Neural cell (in vitro differentiated cells): ENCODE results near the gene CHST1. TPM values are rescaled to one million over a fixed set of nuclear protein-coding genes. Genes with fewer than 3 reads are reported as not detected.

Source experiments
- H2AFZ ChIP-seq: fragments of 200-600, 300-800 bp; sonication (generic), shearing (Covaris generic); 2 replicates; pipeline ENCODE4 v1.6.0; 2014; ENCODE audit warnings: low read depth, mild to moderate bottlenecking, antibody characterized with exemption, low read length, moderate library complexity
- H3F3A ChIP-seq: fragments of 200-600 bp; shearing (Covaris generic); 2 replicates; pipeline ENCODE4 v1.6.1; 2016; ENCODE audit warnings: mild to moderate bottlenecking, moderate library complexity, mixed read lengths, antibody characterized with exemption, low read length; ENCODE audit not compliant: insufficient read depth, poor library complexity, severe bottlenecking
- H3K27ac ChIP-seq: fragments of 200-600, 300-800 bp; sonication (generic), shearing (Covaris generic); 2 replicates; pipeline ENCODE4 v1.5.1; 2014; ENCODE audit warnings: mild to moderate bottlenecking, low read length, moderate library complexity
- H3K27me3 ChIP-seq: fragments of 300-800, 200-600 bp; sonication (generic), shearing (Covaris generic); 2 replicates; pipeline ENCODE4 v1.6.0; 2014; ENCODE audit warnings: mild to moderate bottlenecking, low read depth, low read length, moderate library complexity; ENCODE audit not compliant: insufficient read depth
- H3K36me3 ChIP-seq: fragments of 300-800, 200-600 bp; sonication (generic), shearing (Covaris generic); 2 replicates; pipeline ENCODE4 v1.5.1; 2014; ENCODE audit warnings: mild to moderate bottlenecking, antibody characterized with exemption, low read length, moderate library complexity; ENCODE audit not compliant: insufficient read depth
- H3K4me2 ChIP-seq: fragments of 300-800, 200-600 bp; sonication (generic), shearing (Covaris generic); 2 replicates; pipeline ENCODE4 v1.6.0; 2014; ENCODE audit warnings: mild to moderate bottlenecking, low read length
- H3K4me3 ChIP-seq: fragments of 300-800, 200-600 bp; sonication (generic), shearing (Covaris generic); 2 replicates; pipeline ENCODE4 v1.5.1; 2014; ENCODE audit warnings: mild to moderate bottlenecking, low read length, moderate library complexity
- H3K79me2 ChIP-seq: fragments of 200-600 bp; shearing (Covaris generic); replicated peaks from 2 replicates; pipeline ENCODE4 v1.6.0; 2014; ENCODE audit warnings: mild to moderate bottlenecking, low read length, moderate library complexity; ENCODE audit not compliant: insufficient read depth
- H3K9ac ChIP-seq: fragments of 300-800, 200-600 bp; sonication (generic), shearing (Covaris generic); 2 replicates; pipeline ENCODE4 v1.6.1; 2016; ENCODE audit warnings: mild to moderate bottlenecking, low read length, mixed read lengths
- H3K9me2 ChIP-seq: fragments of 200-600 bp; shearing (Covaris generic); 2 replicates; pipeline ENCODE4 v1.6.1; 2016; ENCODE audit warnings: mild to moderate bottlenecking, low read length, mixed read lengths; ENCODE audit not compliant: insufficient read depth
- H3K9me3 ChIP-seq: fragments of 200-600, 300-800 bp; sonication (generic), shearing (Covaris generic); 2 replicates; pipeline ENCODE4 v1.6.1; 2016; ENCODE audit warnings: mild to moderate bottlenecking, mixed run types, low read length, moderate library complexity, mixed read lengths
- H4K20me1 ChIP-seq: fragments of 200-600 bp; shearing (Covaris generic); 2 replicates; pipeline ENCODE4 v1.6.1; 2016; ENCODE audit warnings: mild to moderate bottlenecking, mixed run types; ENCODE audit not compliant: insufficient read depth
- EP300 ChIP-seq: fragments of 450-650 bp; conservative IDR thresholded peaks from 2 replicates; pipeline ENCODE4 v1.6.1; 2014; ENCODE audit warnings: antibody characterized with exemption, mild to moderate bottlenecking, moderate library complexity; ENCODE audit not compliant: poor library complexity, severe bottlenecking
- EZH2 ChIP-seq: fragments of 200-600, 300-800 bp; shearing (Covaris generic), sonication (generic); IDR thresholded peaks from 2 replicates; pipeline ENCODE4 v1.6.1; 2014; ENCODE audit warnings: antibody characterized with exemption, low read length, borderline replicate concordance, mild to moderate bottlenecking; ENCODE audit not compliant: insufficient read depth, poor library complexity, severe bottlenecking
- MXI1 ChIP-seq: fragments of 450-650 bp; conservative IDR thresholded peaks from 2 replicates; pipeline ENCODE4 v1.6.1; 2014; ENCODE audit warnings: antibody characterized with exemption, mild to moderate bottlenecking; ENCODE audit not compliant: poor library complexity, severe bottlenecking
- POLR2AphosphoS5 ChIP-seq: IDR thresholded peaks from 2 replicates; pipeline ENCODE4 v1.6.1; 2012
- RAD21 ChIP-seq: fragments of 450-650 bp; conservative IDR thresholded peaks from 2 replicates; pipeline ENCODE4 v1.6.1; 2014; ENCODE audit warnings: antibody characterized with exemption, mild to moderate bottlenecking, moderate library complexity
- SMC3 ChIP-seq: fragments of 450-650 bp; conservative IDR thresholded peaks from 2 replicates; pipeline ENCODE4 v1.6.1; 2014; ENCODE audit warnings: antibody characterized with exemption, mild to moderate bottlenecking, moderate library complexity; ENCODE audit not compliant: poor library complexity
- TAF1 ChIP-seq: IDR thresholded peaks from 2 replicates; pipeline ENCODE4 v1.6.1; 2012; ENCODE audit warnings: low read depth
- polyA plus RNA-seq: library from polyadenylated mRNA; depleted of rRNA; stranded (reverse); fragments of >200 nt; gene quantifications from 2 replicates; pipeline ENCODE4 v1.2.3, GENCODE V29; 2014
- TF ChIP-seq, protein P1 (sequence below): fragments of 450-650 bp; IDR thresholded peaks from 2 replicates; pipeline ENCODE4 v1.5.1; 2014; ENCODE audit warnings: antibody characterized with exemption, mild to moderate bottlenecking, moderate library complexity; ENCODE audit not compliant: poor library complexity, severe bottlenecking
- TF ChIP-seq, protein P2 (sequence below): IDR thresholded peaks from 2 replicates; pipeline ENCODE4 v1.6.1; 2012; ENCODE audit warnings: borderline replicate concordance

The CHST1 gene
- polyA plus RNA-seq, 1 donor from 2014 or later: 16.2 TPM

DNA sequence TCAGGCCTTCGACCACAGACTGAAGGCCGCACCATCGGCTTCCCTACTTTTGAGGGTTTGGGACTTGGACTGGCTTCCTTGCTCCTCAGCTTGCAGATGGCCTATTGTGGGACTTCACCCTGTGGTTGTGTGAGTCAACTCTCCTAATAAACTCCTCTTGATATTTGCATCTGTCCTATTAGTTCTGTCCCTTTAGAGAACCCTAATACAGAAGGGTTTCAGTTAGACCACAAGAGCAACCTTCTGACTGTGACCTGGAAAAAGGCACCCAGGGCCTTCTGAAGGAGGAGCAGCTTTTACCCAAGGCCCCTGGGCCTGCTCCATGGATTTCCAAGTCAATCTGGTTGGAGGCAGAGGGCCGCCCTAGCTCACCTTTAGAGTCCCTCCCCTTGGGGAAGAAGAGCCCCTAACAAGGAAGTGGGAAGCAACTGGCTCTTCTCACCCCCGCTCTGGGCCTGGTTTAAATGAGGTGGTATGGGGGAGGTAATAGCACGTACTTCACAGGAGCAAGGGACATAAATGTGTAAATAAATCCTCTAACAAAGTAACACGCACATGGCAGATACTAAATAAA, 11.2 kb upstream of the CHST1 start:
- no peaks in the 10 kb centered on the region for H3K9me2 ChIP-seq
- TF ChIP-seq EZH2 (no peak), RAD21 (no peak), EP300 (no peak)
- TF ChIP-seq, protein P1, sequence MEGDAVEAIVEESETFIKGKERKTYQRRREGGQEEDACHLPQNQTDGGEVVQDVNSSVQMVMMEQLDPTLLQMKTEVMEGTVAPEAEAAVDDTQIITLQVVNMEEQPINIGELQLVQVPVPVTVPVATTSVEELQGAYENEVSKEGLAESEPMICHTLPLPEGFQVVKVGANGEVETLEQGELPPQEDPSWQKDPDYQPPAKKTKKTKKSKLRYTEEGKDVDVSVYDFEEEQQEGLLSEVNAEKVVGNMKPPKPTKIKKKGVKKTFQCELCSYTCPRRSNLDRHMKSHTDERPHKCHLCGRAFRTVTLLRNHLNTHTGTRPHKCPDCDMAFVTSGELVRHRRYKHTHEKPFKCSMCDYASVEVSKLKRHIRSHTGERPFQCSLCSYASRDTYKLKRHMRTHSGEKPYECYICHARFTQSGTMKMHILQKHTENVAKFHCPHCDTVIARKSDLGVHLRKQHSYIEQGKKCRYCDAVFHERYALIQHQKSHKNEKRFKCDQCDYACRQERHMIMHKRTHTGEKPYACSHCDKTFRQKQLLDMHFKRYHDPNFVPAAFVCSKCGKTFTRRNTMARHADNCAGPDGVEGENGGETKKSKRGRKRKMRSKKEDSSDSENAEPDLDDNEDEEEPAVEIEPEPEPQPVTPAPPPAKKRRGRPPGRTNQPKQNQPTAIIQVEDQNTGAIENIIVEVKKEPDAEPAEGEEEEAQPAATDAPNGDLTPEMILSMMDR: no peak
- H4K20me1 ChIP-seq: no peaks in the 10 kb centered on the region
- H3K79me2 ChIP-seq: no peaks in the 10 kb centered on the region
- no peaks in the 10 kb centered on the region for H3K9me3 ChIP-seq
- no peaks in the 10 kb centered on the region for H3F3A ChIP-seq
- no peak overlapping the region for H3K27ac ChIP-seq
- no peak overlapping the region for H3K9ac ChIP-seq
- H2AFZ ChIP-seq: no peak overlapping the region
- H3K4me3 ChIP-seq: no peak overlapping the region
- no peaks in the 10 kb centered on the region for H3K27me3 ChIP-seq
- no peak overlapping the region for H3K4me2 ChIP-seq
- no peaks in the 10 kb centered on the region for H3K36me3 ChIP-seq

DNA sequence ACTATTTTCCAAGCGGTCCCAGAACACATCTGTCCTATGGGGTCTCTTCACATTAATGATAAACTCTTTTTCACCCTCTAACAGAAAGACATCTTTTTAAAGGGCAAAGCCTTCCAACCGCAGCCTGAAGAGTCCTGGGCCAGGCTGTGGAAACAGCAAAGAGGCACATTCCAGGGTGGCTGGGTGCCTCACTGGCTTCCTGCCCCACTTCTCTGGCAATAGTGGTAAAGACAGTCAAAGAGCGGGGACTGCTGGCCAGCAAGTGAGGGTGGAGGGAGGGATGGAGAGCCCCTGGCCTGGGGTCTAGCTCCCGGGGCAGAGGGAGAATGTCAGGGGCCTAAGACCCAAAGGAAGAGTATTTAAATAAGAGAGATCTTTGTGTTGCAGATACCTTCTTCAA, 10.2 kb upstream of the CHST1 start:
- Histone ChIP-seq H3F3A (no peaks in the 10 kb centered on the region), H3K4me2 (no peak overlapping the region), H3K4me3 (no peak overlapping the region), H3K9me2 (no peaks in the 10 kb centered on the region), H3K27ac (no peak overlapping the region), H3K9ac (no peak overlapping the region), H3K79me2 (no peaks in the 10 kb centered on the region), H4K20me1 (no peaks in the 10 kb centered on the region), H3K36me3 (no peaks in the 10 kb centered on the region), H3K9me3 (no peaks in the 10 kb centered on the region), H3K27me3 (no peaks in the 10 kb centered on the region), H2AFZ (no peak overlapping the region)
- TF ChIP-seq SMC3 (no peak), POLR2AphosphoS5 (no peak), RAD21 (no peak), MXI1 (no peak), EP300 (no peak), EZH2 (no peak)
- TF ChIP-seq, protein P1: no peak

DNA sequence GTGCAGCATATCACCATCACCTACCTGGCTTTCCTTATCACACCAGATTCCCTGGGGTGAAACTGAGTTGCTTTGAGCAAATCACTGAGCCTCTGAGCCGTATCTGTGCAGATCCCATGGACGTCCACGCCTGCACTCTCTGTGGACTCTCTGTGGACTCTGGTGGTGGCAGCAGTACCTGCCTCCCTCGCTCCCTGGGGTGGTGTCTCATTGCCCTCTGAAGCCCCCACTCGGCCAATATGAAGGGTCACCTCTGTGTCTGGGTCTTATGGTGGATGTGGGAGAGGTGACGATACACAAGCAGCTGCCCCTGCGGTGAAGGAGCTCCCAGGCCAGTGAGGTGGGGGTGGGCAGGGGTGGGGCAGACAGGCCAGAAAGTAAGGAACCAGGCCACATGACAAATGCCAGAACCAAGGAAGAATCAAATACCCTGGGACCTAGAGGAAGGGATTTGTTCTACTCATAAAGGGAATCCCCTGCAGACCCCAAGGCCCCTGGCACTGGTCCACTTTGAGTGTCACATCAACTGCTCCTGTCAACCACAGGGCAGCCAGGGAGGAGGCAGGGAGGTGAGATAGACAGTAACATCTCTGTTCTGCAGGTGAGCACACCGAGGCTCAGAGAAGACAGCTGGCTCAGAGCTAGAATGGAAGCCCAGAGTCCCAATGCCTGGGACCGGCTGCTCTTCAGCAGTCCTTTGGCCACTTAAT, 9.2 kb upstream of the CHST1 start:
- Histone ChIP-seq H3K4me3 (no peak overlapping the region), H3K36me3 (no peaks in the 10 kb centered on the region), H3K27me3 (no peaks in the 10 kb centered on the region), H3K27ac (no peak overlapping the region), H2AFZ (no peak overlapping the region), H3K79me2 (no peaks in the 10 kb centered on the region), H3K9me2 (no peaks in the 10 kb centered on the region), H3F3A (no peaks in the 10 kb centered on the region), H3K9me3 (no peaks in the 10 kb centered on the region), H4K20me1 (no peaks in the 10 kb centered on the region), H3K4me2 (no peak overlapping the region), H3K9ac (no peak overlapping the region)
- TF ChIP-seq, protein P2, sequence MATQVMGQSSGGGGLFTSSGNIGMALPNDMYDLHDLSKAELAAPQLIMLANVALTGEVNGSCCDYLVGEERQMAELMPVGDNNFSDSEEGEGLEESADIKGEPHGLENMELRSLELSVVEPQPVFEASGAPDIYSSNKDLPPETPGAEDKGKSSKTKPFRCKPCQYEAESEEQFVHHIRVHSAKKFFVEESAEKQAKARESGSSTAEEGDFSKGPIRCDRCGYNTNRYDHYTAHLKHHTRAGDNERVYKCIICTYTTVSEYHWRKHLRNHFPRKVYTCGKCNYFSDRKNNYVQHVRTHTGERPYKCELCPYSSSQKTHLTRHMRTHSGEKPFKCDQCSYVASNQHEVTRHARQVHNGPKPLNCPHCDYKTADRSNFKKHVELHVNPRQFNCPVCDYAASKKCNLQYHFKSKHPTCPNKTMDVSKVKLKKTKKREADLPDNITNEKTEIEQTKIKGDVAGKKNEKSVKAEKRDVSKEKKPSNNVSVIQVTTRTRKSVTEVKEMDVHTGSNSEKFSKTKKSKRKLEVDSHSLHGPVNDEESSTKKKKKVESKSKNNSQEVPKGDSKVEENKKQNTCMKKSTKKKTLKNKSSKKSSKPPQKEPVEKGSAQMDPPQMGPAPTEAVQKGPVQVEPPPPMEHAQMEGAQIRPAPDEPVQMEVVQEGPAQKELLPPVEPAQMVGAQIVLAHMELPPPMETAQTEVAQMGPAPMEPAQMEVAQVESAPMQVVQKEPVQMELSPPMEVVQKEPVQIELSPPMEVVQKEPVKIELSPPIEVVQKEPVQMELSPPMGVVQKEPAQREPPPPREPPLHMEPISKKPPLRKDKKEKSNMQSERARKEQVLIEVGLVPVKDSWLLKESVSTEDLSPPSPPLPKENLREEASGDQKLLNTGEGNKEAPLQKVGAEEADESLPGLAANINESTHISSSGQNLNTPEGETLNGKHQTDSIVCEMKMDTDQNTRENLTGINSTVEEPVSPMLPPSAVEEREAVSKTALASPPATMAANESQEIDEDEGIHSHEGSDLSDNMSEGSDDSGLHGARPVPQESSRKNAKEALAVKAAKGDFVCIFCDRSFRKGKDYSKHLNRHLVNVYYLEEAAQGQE: no peak
- no peak for TF ChIP-seq SMC3
- no peak for TF ChIP-seq POLR2AphosphoS5
- no peak for TF ChIP-seq EP300
- no peak for TF ChIP-seq RAD21
- TF ChIP-seq TAF1: no peak
- TF ChIP-seq EZH2: no peak
- TF ChIP-seq, protein P1: no peak
- no peak for TF ChIP-seq MXI1
